Measurements from ENCODE around the gene ABI2.

DNA sequence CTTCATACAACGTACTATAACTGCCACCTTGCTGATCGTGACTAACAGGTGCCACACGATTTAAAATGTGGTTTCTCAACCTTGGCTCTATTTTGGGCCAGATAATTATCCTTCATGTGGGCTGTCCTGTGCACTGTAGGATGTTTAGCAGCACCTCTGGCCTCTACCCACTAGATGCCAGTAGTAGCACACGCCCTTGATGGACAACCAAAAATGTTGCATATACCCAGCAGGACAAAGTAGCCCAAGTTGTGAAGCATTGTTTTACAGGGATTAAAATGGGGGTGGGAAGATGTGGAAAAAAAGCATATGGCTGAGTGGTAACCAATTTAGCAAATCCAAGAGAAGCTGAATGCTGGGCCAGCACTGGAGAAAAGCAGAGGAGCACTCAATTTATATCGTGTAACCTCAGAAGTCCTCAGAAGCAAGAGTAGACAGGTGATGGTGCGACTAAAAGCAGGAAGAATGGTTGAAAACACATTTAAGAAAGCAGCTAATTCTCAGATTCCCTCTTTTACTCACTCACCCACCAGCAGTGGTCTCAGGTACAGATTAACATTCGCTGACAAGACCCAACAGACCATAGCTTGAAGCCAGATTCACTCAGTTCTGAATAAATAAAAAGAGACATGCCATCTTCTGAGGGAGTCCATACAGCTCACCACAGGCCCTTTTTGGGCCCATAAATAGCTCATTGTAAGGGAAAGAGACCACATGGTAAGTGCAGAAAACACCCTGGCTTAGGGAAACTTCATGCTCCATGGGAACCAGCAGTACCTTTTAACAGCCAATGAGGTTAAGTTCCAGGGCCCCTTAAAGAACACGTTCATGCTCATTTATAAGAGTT, 156.3 kb downstream of the ABI2 start:
- TF ChIP-seq, protein P1, sequence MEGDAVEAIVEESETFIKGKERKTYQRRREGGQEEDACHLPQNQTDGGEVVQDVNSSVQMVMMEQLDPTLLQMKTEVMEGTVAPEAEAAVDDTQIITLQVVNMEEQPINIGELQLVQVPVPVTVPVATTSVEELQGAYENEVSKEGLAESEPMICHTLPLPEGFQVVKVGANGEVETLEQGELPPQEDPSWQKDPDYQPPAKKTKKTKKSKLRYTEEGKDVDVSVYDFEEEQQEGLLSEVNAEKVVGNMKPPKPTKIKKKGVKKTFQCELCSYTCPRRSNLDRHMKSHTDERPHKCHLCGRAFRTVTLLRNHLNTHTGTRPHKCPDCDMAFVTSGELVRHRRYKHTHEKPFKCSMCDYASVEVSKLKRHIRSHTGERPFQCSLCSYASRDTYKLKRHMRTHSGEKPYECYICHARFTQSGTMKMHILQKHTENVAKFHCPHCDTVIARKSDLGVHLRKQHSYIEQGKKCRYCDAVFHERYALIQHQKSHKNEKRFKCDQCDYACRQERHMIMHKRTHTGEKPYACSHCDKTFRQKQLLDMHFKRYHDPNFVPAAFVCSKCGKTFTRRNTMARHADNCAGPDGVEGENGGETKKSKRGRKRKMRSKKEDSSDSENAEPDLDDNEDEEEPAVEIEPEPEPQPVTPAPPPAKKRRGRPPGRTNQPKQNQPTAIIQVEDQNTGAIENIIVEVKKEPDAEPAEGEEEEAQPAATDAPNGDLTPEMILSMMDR (IDR thresholded peaks at IDR 0.05; ENCODE audit: low read depth, low read length): peak; percentile 91
- no peak for TF ChIP-seq MYC (IDR thresholded peaks at IDR 0.05; ENCODE audit: low read depth, low read length)
- TF ChIP-seq, protein P2, sequence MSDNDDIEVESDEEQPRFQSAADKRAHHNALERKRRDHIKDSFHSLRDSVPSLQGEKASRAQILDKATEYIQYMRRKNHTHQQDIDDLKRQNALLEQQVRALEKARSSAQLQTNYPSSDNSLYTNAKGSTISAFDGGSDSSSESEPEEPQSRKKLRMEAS (IDR thresholded peaks at IDR 0.05; ENCODE audit: low read depth, low read length): no peak
- TF ChIP-seq POLR2A (IDR thresholded peaks at IDR 0.05; ENCODE audit: extremely low read depth, insufficient read length): no peak

Measured in NB4 (cell line).